Measurements from ENCODE around the gene PPP4R1.

- TF ChIP-seq CTCF (optimal IDR thresholded peaks at IDR 0.05 in 1 of 3, IDR thresholded peaks at IDR 0.05 in 1 of 3, conservative IDR thresholded peaks at IDR 0.05 in 1 of 3; ENCODE audit: extremely low read depth in 1 of 3, insufficient read depth in 2 of 3, low read length in 3 of 3) = no peak
- TF ChIP-seq EZH2 (IDR thresholded peaks at IDR 0.05; ENCODE audit: low read length) = no peak
Observed at GRCh38 chr18:9619056-9619455, 4.7 kb upstream of the PPP4R1 start.

Data from keratinocyte (primary cell).